Neural cell (in vitro differentiated cells): ENCODE results near the gene TRPV3. TPM values are rescaled to one million over a fixed set of nuclear protein-coding genes. Genes with fewer than 3 reads are reported as not detected.

Experiments used
- H2AFZ ChIP-seq: fragments of 200-600, 300-800 bp; sonication (generic), shearing (Covaris generic); 2 replicates; pipeline ENCODE4 v1.6.0; 2014; ENCODE audit warnings: low read depth, mild to moderate bottlenecking, antibody characterized with exemption, low read length, moderate library complexity
- H3F3A ChIP-seq: fragments of 200-600 bp; shearing (Covaris generic); 2 replicates; pipeline ENCODE4 v1.6.1; 2016; ENCODE audit warnings: mild to moderate bottlenecking, moderate library complexity, mixed read lengths, antibody characterized with exemption, low read length; ENCODE audit not compliant: insufficient read depth, poor library complexity, severe bottlenecking
- H3K27ac ChIP-seq: fragments of 200-600, 300-800 bp; sonication (generic), shearing (Covaris generic); 2 replicates; pipeline ENCODE4 v1.5.1; 2014; ENCODE audit warnings: mild to moderate bottlenecking, low read length, moderate library complexity
- H3K27me3 ChIP-seq: fragments of 300-800, 200-600 bp; sonication (generic), shearing (Covaris generic); 2 replicates; pipeline ENCODE4 v1.6.0; 2014; ENCODE audit warnings: mild to moderate bottlenecking, low read depth, low read length, moderate library complexity; ENCODE audit not compliant: insufficient read depth
- H3K36me3 ChIP-seq: fragments of 300-800, 200-600 bp; sonication (generic), shearing (Covaris generic); 2 replicates; pipeline ENCODE4 v1.5.1; 2014; ENCODE audit warnings: mild to moderate bottlenecking, antibody characterized with exemption, low read length, moderate library complexity; ENCODE audit not compliant: insufficient read depth
- H3K4me2 ChIP-seq: fragments of 300-800, 200-600 bp; sonication (generic), shearing (Covaris generic); 2 replicates; pipeline ENCODE4 v1.6.0; 2014; ENCODE audit warnings: mild to moderate bottlenecking, low read length
- H3K4me3 ChIP-seq: fragments of 300-800, 200-600 bp; sonication (generic), shearing (Covaris generic); 2 replicates; pipeline ENCODE4 v1.5.1; 2014; ENCODE audit warnings: mild to moderate bottlenecking, low read length, moderate library complexity
- H3K79me2 ChIP-seq: fragments of 200-600 bp; shearing (Covaris generic); replicated peaks from 2 replicates; pipeline ENCODE4 v1.6.0; 2014; ENCODE audit warnings: mild to moderate bottlenecking, low read length, moderate library complexity; ENCODE audit not compliant: insufficient read depth
- H3K9ac ChIP-seq: fragments of 300-800, 200-600 bp; sonication (generic), shearing (Covaris generic); 2 replicates; pipeline ENCODE4 v1.6.1; 2016; ENCODE audit warnings: mild to moderate bottlenecking, low read length, mixed read lengths
- H3K9me2 ChIP-seq: fragments of 200-600 bp; shearing (Covaris generic); 2 replicates; pipeline ENCODE4 v1.6.1; 2016; ENCODE audit warnings: mild to moderate bottlenecking, low read length, mixed read lengths; ENCODE audit not compliant: insufficient read depth
- H3K9me3 ChIP-seq: fragments of 200-600, 300-800 bp; sonication (generic), shearing (Covaris generic); 2 replicates; pipeline ENCODE4 v1.6.1; 2016; ENCODE audit warnings: mild to moderate bottlenecking, mixed run types, low read length, moderate library complexity, mixed read lengths
- H4K20me1 ChIP-seq: fragments of 200-600 bp; shearing (Covaris generic); 2 replicates; pipeline ENCODE4 v1.6.1; 2016; ENCODE audit warnings: mild to moderate bottlenecking, mixed run types; ENCODE audit not compliant: insufficient read depth
- EP300 ChIP-seq: fragments of 450-650 bp; conservative IDR thresholded peaks from 2 replicates; pipeline ENCODE4 v1.6.1; 2014; ENCODE audit warnings: antibody characterized with exemption, mild to moderate bottlenecking, moderate library complexity; ENCODE audit not compliant: poor library complexity, severe bottlenecking
- EZH2 ChIP-seq: fragments of 200-600, 300-800 bp; shearing (Covaris generic), sonication (generic); IDR thresholded peaks from 2 replicates; pipeline ENCODE4 v1.6.1; 2014; ENCODE audit warnings: antibody characterized with exemption, low read length, borderline replicate concordance, mild to moderate bottlenecking; ENCODE audit not compliant: insufficient read depth, poor library complexity, severe bottlenecking
- MXI1 ChIP-seq: fragments of 450-650 bp; conservative IDR thresholded peaks from 2 replicates; pipeline ENCODE4 v1.6.1; 2014; ENCODE audit warnings: antibody characterized with exemption, mild to moderate bottlenecking; ENCODE audit not compliant: poor library complexity, severe bottlenecking
- POLR2AphosphoS5 ChIP-seq: IDR thresholded peaks from 2 replicates; pipeline ENCODE4 v1.6.1; 2012
- RAD21 ChIP-seq: fragments of 450-650 bp; conservative IDR thresholded peaks from 2 replicates; pipeline ENCODE4 v1.6.1; 2014; ENCODE audit warnings: antibody characterized with exemption, mild to moderate bottlenecking, moderate library complexity
- REST ChIP-seq: IDR thresholded peaks from 2 replicates; pipeline ENCODE4 v1.6.1; 2012; ENCODE audit warnings: borderline replicate concordance
- SMC3 ChIP-seq: fragments of 450-650 bp; conservative IDR thresholded peaks from 2 replicates; pipeline ENCODE4 v1.6.1; 2014; ENCODE audit warnings: antibody characterized with exemption, mild to moderate bottlenecking, moderate library complexity; ENCODE audit not compliant: poor library complexity
- TAF1 ChIP-seq: IDR thresholded peaks from 2 replicates; pipeline ENCODE4 v1.6.1; 2012; ENCODE audit warnings: low read depth
- polyA plus RNA-seq: library from polyadenylated mRNA; depleted of rRNA; stranded (reverse); fragments of >200 nt; gene quantifications from 2 replicates; pipeline ENCODE4 v1.2.3, GENCODE V29; 2014
- TF ChIP-seq, protein P1 (sequence below): fragments of 450-650 bp; IDR thresholded peaks from 2 replicates; pipeline ENCODE4 v1.5.1; 2014; ENCODE audit warnings: antibody characterized with exemption, mild to moderate bottlenecking, moderate library complexity; ENCODE audit not compliant: poor library complexity, severe bottlenecking

TRPV3 gene
- polyA plus RNA-seq, 1 donor from 2014 or later, result 0.19 TPM

GRCh38 chr17:3528880-3529511 lies 28.6 kb downstream of the TRPV3 start:
- Histone ChIP-seq H3F3A (no peaks in the 10 kb centered on the region), H3K36me3 (no peaks in the 10 kb centered on the region), H3K4me3 (no peak overlapping the region), H3K4me2 (no peak overlapping the region), H3K9ac (no peak overlapping the region), H3K79me2 (no peaks in the 10 kb centered on the region), H3K9me2 (no peaks in the 10 kb centered on the region), H4K20me1 (no peaks in the 10 kb centered on the region), H3K27ac (no peak overlapping the region), H2AFZ (no peak overlapping the region), H3K9me3 (no peaks in the 10 kb centered on the region), H3K27me3 (no peaks in the 10 kb centered on the region)
- TF ChIP-seq EP300 (no peak), EZH2 (no peak), POLR2AphosphoS5 (no peak), MXI1 (no peak), RAD21 (no peak), SMC3 (no peak), REST (no peak), TAF1 (no peak)
- TF ChIP-seq, protein P1, sequence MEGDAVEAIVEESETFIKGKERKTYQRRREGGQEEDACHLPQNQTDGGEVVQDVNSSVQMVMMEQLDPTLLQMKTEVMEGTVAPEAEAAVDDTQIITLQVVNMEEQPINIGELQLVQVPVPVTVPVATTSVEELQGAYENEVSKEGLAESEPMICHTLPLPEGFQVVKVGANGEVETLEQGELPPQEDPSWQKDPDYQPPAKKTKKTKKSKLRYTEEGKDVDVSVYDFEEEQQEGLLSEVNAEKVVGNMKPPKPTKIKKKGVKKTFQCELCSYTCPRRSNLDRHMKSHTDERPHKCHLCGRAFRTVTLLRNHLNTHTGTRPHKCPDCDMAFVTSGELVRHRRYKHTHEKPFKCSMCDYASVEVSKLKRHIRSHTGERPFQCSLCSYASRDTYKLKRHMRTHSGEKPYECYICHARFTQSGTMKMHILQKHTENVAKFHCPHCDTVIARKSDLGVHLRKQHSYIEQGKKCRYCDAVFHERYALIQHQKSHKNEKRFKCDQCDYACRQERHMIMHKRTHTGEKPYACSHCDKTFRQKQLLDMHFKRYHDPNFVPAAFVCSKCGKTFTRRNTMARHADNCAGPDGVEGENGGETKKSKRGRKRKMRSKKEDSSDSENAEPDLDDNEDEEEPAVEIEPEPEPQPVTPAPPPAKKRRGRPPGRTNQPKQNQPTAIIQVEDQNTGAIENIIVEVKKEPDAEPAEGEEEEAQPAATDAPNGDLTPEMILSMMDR, result no peak

- H3K79me2 ChIP-seq, result no peaks in the 10 kb centered on the region
- H3K27me3 ChIP-seq, result no peaks in the 10 kb centered on the region
- no peak overlapping the region for H3K4me3 ChIP-seq
- no peak overlapping the region for H3K27ac ChIP-seq
- no peaks in the 10 kb centered on the region for H3F3A ChIP-seq
- no peaks in the 10 kb centered on the region for H3K9me2 ChIP-seq
- no peaks in the 10 kb centered on the region for H3K36me3 ChIP-seq
- no peaks in the 10 kb centered on the region for H4K20me1 ChIP-seq
- TF ChIP-seq EP300 (no peak), MXI1 (no peak), TAF1 (no peak), POLR2AphosphoS5 (no peak), RAD21 (no peak), SMC3 (no peak), REST (no peak), EZH2 (no peak)
- TF ChIP-seq, protein P1, result no peak
- H3K4me2 ChIP-seq, result no peak overlapping the region
- H2AFZ ChIP-seq, result no peak overlapping the region
- no peak overlapping the region for H3K9ac ChIP-seq
- H3K9me3 ChIP-seq, result no peaks in the 10 kb centered on the region
Observed at GRCh38 chr17:3528403-3528851, 29.2 kb downstream of the TRPV3 start.
